ENCODE results near the gene SRSF1.

SRSF1 gene

DNA sequence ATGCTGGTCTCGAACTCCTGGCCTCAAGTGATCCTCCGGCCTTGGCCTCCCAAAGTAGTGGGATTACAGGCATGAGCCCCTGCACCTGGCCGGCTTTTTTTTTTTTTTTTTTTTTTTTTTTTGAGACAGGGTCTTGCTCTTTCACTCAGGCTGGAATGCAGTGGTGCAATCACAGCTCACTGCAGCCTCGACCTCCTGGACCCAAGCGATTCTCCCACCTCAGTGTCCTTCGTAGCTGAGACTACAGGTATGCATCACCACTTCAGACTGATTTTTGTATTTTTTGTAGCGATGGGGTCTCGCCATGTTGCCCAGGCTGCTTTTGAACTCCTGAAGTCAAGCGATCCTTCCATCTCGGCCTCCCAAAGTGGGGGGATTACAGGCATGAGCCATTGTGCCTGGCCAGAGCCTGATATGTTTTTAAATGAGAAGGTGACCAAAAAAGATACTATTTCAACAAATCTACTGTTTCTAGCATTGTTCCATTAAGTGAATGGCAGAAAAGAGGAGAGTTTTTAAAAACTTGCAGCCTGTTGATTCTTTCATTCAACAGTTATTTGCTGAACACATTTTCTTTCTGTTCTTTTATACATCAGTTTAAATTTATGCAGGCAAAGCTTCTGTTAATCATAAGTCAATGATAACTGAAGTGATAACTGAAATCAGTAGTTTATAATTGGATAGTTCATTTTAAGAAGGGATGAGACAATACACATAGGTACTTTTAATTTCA lies 3.2 kb upstream of the SRSF1 start:
- no peak for DNase-seq (ENCODE audit: low read depth)

DNA sequence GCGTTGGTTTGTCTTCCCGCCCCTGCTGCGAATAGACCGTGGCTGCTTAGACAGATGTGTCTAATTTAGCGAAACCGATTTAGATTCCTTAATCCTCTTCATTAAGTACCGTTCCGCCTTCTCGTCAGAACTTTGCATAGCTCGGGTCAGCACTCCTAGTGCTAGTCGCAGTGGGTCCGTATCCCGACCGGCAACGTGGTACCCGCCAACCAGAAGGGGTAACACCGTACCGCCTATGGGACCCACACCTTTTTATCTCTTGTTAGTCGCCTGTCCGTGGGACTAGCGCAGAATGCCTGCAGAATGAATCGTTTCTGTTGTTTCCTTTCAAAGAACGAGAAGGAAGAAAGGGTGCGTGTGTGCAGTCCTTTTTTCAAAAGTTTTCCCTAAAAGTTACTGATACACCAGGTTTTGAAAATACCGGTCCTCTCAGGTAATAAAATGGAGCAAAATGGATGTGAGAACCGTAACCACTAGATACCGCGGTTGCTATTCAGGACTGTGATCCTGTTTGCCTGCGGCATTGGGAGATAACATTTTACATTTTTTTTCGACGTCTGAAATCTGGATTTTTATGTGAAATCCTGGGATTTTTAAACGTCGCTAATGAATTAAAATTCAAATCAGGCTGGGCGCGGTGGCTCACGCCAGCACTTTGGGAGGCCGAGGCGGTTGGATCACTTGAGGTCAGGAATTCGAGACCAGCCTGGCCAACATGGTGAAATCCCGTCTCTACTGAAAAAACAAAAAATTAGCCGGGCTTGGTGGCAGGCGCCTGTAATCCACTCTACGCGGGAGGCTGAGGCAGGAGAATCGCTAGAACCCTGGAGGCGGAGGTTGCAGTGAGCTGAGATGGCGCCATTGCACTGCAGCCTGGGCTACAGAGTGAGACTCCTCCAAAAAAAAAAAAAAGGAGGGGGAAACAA lies 998 bp upstream of the SRSF1 start:
- no peak for DNase-seq (ENCODE audit: low read depth)

DNA sequence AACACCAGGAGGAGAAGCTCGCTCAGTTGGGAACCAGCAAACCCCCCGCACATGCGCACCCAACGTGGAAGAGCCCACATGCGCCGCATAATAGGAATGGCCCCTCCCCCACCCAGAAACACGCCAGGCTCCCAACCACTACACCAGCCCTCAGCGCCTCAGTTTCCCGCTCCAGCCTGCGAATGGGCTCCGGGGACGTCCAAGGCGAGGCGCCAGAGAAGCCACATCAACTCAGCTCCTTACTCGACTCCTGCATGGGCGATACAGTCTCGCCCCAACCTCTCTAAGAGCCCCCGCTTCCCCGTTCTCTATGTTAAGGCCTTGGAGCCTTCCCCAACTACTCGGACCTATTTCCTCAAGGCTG lies 504 bp downstream of the SRSF1 start:
- peak; percentile 52 for DNase-seq (ENCODE audit: low read depth)

DNA sequence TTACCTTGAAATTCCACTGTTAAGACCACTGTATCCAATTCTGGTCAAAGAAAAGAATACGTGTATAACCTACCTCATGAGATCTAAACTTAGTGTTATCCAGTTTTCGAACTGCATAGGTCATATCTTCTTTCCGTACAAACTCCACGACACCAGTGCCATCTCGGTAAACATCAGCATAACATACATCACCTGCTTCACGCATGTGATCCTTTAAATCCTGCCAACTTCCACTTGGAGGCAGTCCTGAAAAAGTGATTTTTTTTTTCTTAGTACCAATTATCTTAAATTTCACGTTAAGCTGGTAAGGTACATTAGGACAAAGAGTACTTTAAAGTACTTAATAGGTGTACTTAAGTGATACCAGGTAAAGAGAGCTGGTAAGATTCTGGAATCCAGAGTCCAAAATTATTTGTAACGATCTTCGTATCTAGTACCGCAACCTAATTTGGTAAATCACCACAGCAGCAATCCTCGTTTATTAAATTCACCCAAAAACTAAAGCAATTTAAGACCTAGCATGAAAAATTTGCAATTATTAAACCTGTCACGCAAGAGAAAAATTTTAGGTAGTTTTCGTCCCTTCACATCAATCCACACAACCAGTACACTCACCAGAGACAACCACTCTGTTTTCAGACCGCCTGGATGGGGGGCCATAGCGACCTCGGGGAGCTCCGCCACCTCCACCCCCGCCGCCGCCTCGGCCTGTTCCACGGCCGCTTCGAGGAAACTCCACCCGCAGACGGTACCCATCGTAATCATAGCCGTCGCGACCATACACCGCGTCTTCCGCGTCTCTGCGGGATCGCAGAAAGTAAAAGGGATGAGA lies 1.1 kb downstream of the SRSF1 start:
- DNase-seq (ENCODE audit: low read depth): no peak

DNA sequence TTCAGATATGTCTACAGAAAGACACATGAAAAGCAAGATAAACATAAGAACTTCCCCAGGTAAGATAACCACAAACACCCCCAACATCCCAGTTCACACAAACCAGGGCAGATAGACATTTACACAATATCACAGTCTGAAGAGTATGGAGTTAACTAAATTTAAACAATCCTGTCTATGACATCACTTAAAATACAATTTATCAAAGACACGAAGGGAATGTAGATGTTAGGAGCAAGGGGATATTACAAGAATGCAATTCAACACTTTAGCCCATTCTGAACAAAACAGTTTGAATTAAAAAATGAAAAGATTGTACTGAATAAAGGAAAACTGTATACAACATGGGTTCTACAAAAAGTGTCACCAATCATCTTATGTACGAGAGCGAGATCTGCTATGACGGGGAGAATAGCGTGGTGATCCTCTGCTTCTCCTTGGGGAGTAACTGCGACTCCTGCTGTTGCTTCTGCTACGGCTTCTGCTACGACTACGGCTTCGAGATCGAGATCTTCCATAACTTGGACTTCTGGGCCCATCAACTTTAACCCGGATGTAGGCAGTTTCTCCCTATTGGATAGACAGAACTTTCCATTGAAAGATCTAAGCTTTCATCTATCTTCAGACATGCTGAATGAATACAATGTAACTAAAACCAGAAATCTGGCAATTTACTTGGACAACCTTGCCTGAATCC lies 1.9 kb downstream of the SRSF1 start:
- DNase-seq (ENCODE audit: low read depth): no peak

DNA sequence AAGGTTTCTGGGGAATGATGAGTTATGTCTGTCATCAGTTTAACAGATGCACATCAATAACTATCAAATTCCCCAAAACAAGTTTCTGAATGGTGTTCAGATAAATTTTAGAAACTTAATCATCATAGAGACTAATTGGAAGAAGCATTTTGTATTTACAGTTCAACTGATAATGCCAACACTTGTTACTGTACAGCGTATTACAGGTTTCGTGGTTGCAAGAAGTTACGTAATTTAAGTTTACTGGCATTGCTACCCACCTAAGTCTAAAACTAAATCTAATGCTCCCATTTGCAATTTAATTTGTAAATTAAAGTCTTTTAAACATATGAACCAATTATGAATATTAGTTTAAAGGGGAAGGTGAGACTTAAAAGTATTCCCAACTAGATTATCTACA lies 3.0 kb downstream of the SRSF1 start:
- no peak for DNase-seq (ENCODE audit: low read depth)

DNA sequence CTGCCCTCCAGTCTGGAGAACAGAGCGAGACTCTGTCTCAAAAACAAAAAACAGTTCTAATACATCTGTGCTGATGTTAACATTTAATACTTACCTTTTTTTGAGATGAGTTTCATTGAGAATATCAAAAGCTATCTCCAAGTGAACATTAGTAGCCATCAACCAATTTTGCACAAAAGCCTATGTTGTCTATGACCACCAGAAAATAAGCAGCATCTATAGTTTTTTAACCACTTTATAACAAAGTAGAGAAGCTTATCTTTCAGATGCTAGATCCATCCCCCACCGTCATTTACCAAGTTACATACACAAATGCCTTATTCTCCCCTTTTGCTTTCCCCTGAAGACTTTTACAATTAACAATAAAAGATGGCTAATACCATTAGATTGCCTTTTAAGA lies 4.1 kb downstream of the SRSF1 start:
- DNase-seq (ENCODE audit: low read depth): no peak

DNA sequence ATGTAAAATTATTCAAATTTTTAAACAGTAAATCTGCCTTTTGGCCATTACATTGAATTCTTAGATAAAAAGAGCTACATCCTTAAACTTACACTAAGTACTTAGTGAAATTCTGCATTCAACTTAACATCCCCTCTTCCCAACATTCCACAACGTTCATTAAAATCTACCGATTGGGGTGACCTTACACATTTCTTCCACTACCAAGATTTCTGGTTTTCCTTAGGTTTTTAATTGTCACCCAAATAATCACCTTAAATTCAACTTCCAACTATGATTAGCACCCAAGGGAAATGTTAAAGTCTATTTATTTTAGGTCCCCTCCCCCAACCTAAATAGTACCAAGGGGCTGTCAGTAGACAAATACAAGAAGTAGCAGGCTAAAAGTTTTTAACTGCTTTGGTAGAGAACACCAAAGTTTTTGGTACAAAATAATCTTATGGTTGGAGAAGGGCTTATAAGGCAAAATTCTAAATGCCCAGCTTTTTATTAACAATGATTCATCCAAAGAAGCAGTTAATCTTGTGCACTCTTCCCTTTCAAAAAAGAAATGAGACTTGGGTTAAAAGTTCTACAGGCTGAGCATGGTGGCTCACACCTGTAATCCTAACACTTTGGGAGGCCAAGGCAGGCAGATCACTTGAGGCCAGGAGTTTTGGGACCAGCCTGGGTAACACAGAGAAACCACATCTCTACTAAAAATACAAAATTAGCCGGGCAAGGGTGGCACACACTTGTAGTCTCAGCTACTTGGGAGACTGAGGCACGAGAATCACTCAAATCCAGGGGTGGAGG lies 4.7 kb downstream of the SRSF1 start:
- no peak for DNase-seq (ENCODE audit: low read depth)

DNA sequence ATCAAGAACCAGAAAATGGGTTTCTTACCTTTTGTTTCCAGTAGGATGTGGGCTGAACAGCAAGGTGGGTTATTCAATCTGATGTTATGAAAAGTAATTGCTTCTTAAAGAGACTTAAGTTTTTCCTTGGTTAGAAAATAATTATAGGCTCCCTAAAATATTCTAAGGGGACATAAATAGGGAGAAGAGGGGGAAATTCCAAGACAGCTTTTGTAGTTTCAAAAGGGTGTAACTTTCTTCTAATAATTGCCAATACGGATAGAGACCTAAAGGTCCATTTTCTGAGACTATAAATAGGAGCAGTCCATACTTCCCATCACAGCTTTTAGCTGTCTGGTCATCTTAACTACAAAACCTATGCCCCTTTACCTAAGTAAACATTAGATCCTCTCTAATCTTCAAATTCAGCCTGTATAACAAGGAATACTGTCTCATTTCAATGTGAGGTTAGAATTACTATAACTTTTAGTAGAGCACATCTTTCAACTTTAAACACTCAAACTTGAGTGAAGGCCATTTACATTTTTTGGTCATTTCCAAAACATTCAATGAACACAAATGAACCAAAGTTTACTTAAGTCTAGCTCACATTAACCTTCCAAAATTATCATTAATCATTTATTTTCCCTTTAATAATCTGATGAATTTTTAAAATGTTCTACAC lies 5.5 kb downstream of the SRSF1 start:
- no peak for DNase-seq (ENCODE audit: low read depth)

DNA sequence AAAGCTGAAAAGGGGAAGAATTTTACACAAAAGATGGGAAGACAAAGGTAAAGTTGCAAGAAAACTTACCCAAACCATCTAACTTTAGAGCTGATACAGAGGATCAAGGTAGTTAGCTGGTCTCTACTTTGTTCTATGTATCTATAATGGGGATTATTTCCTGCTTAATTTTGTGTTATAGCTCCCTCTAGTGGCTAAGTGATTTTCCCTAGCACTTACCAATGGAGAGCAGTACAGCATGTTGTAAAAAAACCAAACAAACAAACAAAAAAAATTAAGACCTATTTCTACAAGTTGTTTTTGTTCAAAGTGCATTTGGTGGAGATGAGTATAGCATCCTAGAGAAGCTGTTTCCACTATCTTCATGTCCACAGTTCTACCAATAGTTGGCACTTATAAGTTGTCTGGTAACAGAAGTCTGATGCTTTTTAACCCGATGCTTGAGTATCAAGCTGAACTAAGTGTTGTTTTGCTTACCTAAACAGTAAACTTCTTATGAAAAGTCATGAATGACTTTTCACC lies 7.5 kb downstream of the SRSF1 start:
- DNase-seq (ENCODE audit: low read depth): no peak

DNA sequence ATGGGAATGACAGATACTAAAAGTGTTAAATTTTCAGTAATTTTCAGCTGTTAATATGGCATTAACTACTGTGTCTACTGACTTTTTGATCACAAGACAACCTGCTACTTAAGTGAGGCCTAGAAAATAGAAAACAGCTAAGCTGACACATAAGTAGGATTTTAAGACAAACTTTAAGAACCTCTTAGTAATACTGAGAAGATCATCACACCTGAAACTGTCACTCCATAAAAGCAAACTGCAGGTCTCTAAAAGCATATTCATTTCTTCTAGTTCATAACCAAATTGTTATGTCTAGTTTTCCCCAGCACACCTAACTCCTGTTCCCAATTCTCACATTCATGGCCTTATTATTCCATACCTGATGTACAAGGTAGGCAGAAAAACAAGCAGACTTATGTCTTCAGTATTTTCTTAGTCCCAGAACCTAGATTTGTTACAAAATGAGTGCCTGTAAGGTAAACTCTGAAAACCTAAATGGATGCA lies 8.0 kb downstream of the SRSF1 start:
- no peak for DNase-seq (ENCODE audit: low read depth)

DNA sequence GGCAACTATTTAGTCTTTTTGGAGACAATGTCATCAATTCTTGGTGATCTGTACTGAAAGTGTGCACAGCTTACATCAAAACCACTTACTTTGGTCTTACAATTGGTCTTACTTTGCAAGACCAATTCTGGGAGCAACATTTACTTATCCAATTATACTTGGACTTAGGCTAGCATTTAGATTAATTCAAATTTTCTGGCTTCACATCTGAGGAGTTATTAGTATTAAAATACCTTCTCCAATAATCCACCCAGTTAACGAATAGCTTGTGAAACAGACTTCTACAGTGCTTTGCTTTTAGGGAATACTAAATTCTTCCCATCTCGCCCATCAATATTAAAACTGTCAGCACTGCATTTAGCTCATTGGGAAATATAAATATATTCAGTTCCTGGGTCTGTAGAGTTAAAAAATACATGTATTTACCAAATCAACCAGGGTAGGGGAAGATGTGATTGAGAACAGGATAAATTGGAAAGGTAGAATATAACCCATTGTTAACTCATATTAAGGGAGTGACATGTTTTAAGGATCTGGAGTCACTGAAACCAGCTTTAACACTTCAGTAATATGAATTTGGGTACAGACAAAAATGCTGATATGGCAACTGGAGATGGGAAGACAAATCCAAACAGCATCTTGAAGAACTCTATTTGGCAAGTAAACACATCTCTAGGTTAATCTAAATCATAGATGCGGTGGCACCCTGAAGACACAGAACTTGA lies 9.8 kb downstream of the SRSF1 start:
- DNase-seq (ENCODE audit: low read depth): no peak

DNA sequence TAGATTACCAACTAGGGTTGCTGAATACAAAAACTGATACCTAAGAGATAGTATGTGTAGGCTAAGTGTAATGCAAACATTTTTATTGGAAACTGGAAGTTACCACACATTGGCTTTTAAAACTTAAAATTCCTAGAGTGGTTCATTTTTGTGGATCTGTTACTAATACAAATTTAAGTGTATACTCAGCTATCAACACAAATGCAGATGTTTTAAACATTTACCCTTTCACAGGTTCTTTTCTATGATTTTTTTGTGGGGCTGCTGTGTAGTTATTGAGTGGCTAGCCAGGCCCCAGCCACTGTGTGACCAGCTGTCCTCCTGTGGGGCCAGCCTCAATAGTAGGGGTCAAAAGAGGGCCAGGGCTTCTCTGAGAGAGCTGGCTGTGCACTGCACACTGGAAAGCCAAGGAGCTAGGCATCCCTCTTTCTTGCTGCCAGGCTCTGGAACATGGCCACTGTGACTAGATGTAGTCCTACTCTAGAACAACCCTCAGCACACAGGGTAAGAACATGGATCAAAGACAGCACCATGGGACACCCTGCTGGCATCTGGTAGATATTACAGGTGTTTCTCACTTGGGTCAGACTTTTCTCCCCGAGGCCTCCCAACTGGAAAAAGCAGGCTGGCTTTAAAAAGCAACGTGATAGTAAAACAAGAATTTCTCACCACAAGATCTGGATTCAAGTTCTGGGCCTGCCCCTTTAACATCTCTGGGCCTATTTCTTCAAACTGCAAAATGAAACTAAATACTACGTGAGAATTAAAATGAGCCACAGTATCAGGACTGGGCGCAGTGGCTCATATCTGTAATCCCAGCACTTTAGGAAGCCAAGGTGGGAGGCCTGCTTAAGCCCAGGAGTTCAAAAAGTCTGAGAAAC lies 11.7 kb downstream of the SRSF1 start:
- DNase-seq (ENCODE audit: low read depth): peak; percentile 62

DNA sequence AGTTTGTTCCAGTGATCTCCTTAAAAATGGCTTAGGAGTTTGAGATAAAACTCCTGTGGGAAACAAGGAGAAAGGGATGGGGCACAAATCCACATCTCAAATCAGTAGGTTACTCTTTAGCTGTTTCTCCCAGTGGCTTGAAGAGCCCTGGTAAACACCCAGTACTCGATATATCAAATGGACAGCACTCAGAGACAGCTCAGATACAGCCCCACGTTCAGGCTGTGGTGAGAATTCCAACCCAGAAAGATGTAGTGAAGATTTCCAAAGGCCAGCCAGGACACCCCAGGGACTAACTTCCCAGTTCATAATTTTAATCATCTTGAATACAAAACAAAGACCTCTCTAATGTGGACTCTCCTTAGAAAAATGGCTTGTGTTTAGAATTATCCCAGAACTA lies 12.6 kb downstream of the SRSF1 start:
- DNase-seq (ENCODE audit: low read depth): no peak

DNA sequence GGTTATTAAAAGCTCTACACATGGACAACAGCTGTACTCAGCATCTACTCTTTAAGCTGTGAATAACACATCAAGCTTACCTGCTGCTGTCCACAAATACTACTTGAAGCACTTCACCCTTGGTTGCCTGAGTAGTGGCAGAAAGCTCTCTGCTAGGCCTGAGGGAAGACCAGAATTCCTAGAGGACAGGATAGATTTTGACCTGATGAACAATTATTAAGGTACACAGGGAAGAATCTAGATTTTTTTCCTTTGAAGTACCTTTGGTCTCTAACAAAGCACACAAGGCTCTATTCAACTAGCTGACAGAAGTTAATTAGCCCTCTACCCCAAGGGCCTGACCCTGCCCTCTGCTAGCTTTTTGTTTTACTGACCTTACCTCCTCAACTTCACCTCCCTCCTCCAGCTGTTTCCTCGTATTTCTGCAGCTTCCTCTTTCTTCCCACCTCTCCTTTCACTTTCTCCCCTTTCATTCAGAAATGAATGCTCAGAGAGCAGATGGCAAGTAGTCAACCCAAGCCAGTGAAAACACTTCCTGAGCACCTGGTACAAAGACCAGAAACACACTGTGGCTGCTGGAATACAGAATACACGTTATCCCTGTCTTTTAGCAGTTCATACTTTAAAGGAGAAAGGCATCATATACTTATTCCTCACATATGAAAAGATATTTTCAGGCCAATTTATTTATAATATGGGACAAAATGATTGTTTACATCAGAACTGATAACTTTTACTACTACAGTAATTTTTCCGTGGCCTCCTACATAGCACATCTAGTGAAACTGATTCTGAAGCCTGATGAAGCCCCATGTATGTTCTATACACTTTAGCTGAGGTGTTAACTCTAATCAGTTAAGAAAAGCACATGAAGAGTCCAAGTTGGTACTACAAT lies 13.3 kb downstream of the SRSF1 start:
- DNase-seq (ENCODE audit: low read depth): no peak

DNA sequence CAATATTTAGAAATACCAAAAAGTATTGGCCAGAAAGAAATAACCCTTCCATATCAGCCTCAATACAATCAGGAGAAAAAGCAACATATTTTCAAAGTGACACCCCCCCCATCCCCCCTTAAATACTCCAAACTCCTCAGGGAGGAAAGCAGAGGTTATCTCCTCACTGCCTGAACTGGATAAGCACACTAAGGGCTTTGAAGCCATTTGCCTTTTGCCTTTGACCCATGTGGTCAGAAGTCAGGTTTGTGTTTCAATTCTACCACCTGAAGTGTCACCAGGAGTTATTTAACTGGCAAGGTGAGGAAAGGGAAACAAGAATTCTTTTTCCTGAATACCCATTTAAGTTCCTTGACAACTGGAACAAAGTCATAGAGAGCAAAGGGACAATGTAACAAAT lies 15.5 kb downstream of the SRSF1 start:
- DNase-seq (ENCODE audit: low read depth): no peak

DNA sequence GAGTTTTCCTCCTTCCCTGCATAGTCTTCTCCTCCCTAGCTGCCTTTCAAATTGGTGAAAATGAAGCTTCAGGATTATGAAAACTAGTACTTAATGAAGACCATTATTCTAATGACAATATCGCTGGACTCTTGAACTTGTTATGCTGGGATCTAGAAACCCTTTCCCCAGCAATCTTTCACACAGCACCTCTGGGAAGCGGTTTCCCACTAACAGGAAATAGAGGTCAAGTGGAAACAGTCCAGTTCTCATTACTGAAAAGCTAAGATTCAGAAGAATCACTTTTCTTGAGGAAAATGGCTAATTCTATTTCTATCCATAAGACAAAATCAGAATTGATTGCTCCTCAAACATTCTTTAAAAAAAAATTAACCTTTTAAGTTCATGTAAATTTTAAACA lies 17.0 kb downstream of the SRSF1 start:
- DNase-seq (ENCODE audit: low read depth): no peak

Data from GM04504 (cell line).